Gastrocnemius medialis (tissue), 4 donors: ENCODE data around the gene PDE1C.

Source experiments
- POLR2A ChIP-seq, 2 donors: fragments of 450-650 bp; IDR thresholded peaks; one replicate each; pipeline ENCODE4 v1.6.1; 2017; ENCODE audit warnings: antibody characterized with exemption in 2 of 2, mild to moderate bottlenecking in 2 of 2, moderate library complexity in 2 of 2
- TF ChIP-seq, protein P1 (sequence below), 5 experiments: fragments of 450-650 bp in 3 of 5; fragments of 200-600 bp in 2 of 5; sonication (generic) in 2 of 5; IDR thresholded peaks in 4 of 5; conservative IDR thresholded peaks in 1 of 5; 1 replicate in 4 of 5; 2 replicates in 1 of 5; pipeline ENCODE4 v1.5.1; 2016 to 2019; ENCODE audit warnings: antibody characterized with exemption in 5 of 5, mild to moderate bottlenecking in 3 of 5, moderate library complexity in 3 of 5

DNA sequence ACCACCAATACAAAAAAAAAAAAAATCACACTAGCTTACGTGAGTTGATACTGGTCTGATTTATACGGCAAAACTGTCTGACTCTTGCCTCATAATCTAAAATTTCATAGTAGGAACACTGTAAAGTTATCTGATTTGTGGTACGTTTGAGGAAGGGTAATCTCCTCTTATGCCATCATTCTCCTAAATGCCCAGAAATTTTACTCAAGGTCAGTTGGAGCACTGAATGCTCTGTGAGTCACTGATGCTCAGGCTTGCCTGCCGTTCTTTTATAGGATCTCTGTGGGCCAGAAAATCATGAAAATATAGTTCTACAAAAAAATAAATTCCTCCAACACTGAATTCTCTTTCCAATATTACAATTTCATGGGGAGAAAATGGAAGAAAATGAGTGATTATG is 135.7 kb downstream of the PDE1C start:
- TF ChIP-seq POLR2A (IDR thresholded peaks at IDR 0.05): no peak
- TF ChIP-seq, protein P1, sequence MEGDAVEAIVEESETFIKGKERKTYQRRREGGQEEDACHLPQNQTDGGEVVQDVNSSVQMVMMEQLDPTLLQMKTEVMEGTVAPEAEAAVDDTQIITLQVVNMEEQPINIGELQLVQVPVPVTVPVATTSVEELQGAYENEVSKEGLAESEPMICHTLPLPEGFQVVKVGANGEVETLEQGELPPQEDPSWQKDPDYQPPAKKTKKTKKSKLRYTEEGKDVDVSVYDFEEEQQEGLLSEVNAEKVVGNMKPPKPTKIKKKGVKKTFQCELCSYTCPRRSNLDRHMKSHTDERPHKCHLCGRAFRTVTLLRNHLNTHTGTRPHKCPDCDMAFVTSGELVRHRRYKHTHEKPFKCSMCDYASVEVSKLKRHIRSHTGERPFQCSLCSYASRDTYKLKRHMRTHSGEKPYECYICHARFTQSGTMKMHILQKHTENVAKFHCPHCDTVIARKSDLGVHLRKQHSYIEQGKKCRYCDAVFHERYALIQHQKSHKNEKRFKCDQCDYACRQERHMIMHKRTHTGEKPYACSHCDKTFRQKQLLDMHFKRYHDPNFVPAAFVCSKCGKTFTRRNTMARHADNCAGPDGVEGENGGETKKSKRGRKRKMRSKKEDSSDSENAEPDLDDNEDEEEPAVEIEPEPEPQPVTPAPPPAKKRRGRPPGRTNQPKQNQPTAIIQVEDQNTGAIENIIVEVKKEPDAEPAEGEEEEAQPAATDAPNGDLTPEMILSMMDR (IDR thresholded peaks at IDR 0.05 in 4 of 5, conservative IDR thresholded peaks at IDR 0.05 in 1 of 5): no peak
